ENCODE data around the gene RDH8. TPM values are rescaled to one million over a fixed set of nuclear protein-coding genes. Genes with fewer than 3 reads are reported as not detected.
"Not testable (repeated sequence)": the region's sequence is repeated elsewhere in the genome, so short reads cannot be mapped to it uniquely, and the experiment has no call there.

The RDH8 gene
- total RNA-seq, 1 donor from 2014 or later, result not detected

DNA sequence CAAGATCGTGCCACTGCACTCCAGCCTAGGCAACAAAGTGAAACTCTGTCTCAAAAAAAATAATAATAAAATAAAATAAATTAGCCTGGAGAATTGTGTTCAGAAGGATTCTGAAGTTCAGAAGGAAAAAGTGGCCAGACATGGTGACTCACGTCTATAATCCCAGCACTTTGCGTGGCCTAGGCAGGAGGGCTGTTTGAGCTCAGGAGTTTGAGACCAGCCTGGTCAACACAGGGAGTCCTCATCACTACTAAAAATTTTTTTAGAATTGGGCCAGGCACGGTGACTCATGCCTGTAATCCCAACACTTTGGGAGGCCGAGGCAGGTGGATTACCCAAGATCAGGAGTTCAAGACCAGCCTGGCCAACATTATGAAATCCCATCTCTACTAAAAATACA is 6.0 kb downstream of the RDH8 start:
- TF ChIP-seq, protein P1, sequence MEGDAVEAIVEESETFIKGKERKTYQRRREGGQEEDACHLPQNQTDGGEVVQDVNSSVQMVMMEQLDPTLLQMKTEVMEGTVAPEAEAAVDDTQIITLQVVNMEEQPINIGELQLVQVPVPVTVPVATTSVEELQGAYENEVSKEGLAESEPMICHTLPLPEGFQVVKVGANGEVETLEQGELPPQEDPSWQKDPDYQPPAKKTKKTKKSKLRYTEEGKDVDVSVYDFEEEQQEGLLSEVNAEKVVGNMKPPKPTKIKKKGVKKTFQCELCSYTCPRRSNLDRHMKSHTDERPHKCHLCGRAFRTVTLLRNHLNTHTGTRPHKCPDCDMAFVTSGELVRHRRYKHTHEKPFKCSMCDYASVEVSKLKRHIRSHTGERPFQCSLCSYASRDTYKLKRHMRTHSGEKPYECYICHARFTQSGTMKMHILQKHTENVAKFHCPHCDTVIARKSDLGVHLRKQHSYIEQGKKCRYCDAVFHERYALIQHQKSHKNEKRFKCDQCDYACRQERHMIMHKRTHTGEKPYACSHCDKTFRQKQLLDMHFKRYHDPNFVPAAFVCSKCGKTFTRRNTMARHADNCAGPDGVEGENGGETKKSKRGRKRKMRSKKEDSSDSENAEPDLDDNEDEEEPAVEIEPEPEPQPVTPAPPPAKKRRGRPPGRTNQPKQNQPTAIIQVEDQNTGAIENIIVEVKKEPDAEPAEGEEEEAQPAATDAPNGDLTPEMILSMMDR (IDR thresholded peaks at IDR 0.05; ENCODE audit: insufficient read depth, low read length, poor library complexity, severe bottlenecking), result no peak
- peaks cover under 1% of the 10 kb centered on the region for H3K27me3 ChIP-seq (ENCODE audit: control insufficient read depth, insufficient read depth, low read length)
- no peak for DNase-seq (ENCODE audit: low read depth)

DNA sequence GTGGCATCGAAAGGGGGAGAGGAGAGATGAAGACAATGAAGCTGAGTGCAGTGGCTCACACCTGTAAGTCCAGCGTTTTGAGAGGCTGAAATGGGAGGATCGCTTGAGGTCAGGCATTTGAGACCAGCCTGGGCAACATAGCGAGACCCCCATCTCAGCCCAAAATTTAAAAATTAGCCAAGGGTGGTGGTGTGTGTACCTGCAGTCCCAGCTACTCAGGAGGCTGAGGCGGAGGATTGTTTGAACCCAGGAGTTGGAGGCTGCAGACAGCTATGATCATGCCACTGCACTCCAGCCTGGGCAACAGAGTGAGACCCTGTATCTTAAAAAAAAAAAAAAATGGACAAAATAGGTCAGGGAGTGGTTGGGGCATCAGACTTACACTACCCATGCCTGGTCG is 7.6 kb downstream of the RDH8 start:
- no peak for DNase-seq (ENCODE audit: low read depth)
- Histone ChIP-seq H3K36me3 (ENCODE audit: control insufficient read depth, insufficient read depth, low read length) (no peaks in the 10 kb centered on the region), H3K27me3 (ENCODE audit: control insufficient read depth, insufficient read depth, low read length) (no peaks in the 10 kb centered on the region), H3K4me3 (ENCODE audit: low read depth, low read length) (no peak overlapping the region)
- TF ChIP-seq, protein P1 (IDR thresholded peaks at IDR 0.05; ENCODE audit: insufficient read depth, low read length, poor library complexity, severe bottlenecking), result no peak

More for the DNA sequence above, 6.0 kb downstream of the RDH8 start:
- no peaks in the 10 kb centered on the region for H3K36me3 ChIP-seq (ENCODE audit: control insufficient read depth, insufficient read depth, low read length)
- no peak overlapping the region for H3K4me3 ChIP-seq (ENCODE audit: low read depth, low read length)

DNA sequence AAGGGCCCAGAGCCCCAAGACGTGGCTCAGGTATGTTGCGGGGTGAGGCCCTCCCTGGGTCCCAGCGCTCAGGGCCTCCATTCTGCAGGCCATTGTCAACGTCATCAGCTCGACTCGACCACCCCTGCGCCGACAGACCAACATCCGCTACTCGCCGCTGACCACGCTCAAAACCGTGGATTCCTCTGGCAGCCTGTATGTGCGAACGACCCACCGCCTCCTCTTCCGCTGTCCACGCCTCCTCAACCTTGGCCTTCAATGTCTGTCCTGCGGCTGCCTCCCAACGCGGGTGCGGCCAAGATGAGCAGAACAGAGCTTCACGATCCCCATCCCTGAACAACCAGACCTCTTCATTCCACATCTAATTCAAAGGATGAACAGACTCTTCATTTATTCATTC is 8.2 kb downstream of the RDH8 start:
- no peak for DNase-seq (ENCODE audit: low read depth)
- Histone ChIP-seq H3K36me3 (ENCODE audit: control insufficient read depth, insufficient read depth, low read length) (no peaks in the 10 kb centered on the region), H3K27me3 (ENCODE audit: control insufficient read depth, insufficient read depth, low read length) (no peaks in the 10 kb centered on the region), H3K4me3 (ENCODE audit: low read depth, low read length) (no peak overlapping the region)
- TF ChIP-seq, protein P1 (IDR thresholded peaks at IDR 0.05; ENCODE audit: insufficient read depth, low read length, poor library complexity, severe bottlenecking), result no peak

DNA sequence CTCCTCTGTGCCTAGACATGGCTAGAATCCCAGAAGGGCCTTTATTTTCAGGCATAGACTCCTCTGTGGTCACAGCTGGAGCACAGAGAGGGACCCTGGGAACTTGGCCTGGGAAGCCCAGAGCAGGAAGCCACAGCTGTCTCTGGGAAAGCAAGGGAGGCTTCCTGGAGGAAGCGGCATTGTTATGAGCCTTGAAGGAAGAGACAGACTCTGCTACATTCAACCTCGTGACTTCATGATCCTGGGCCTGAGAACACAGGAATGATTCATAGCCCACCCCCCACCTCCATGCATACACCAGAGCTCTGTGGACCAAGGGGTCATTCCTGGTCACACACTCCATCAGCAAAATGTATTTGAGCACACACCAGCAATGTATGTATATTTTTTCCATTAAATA is 8.6 kb downstream of the RDH8 start:
- DNase-seq (ENCODE audit: low read depth), result no peak
- H3K36me3 ChIP-seq (ENCODE audit: control insufficient read depth, insufficient read depth, low read length), result no peaks in the 10 kb centered on the region
- no peaks in the 10 kb centered on the region for H3K27me3 ChIP-seq (ENCODE audit: control insufficient read depth, insufficient read depth, low read length)
- TF ChIP-seq, protein P1 (IDR thresholded peaks at IDR 0.05; ENCODE audit: insufficient read depth, low read length, poor library complexity, severe bottlenecking), result no peak
- no peak overlapping the region for H3K4me3 ChIP-seq (ENCODE audit: low read depth, low read length)

DNA sequence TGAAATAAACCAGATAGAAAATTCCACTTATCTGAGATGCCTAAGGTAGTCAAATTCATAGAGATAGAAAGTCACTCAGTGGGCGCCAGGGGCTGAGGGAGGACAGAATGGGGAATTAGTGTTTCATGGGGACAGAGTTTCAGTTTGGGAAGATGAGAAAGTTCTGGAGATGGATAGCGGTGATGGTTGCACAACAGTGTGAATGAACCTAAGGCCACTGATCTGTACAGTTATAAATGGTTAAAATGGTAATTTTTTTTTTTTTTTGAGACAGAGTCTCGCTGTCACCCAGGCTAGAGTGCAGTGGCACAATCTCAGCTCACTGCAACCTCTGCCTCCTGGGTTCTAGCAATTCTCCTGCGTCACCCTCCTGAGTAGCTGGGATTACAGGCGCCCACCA is 9.8 kb downstream of the RDH8 start:
- not testable (repeated sequence) for DNase-seq (ENCODE audit: low read depth); H3K4me3 ChIP-seq (ENCODE audit: low read depth, low read length); H3K36me3 ChIP-seq (ENCODE audit: control insufficient read depth, insufficient read depth, low read length); H3K27me3 ChIP-seq (ENCODE audit: control insufficient read depth, insufficient read depth, low read length)

DNA sequence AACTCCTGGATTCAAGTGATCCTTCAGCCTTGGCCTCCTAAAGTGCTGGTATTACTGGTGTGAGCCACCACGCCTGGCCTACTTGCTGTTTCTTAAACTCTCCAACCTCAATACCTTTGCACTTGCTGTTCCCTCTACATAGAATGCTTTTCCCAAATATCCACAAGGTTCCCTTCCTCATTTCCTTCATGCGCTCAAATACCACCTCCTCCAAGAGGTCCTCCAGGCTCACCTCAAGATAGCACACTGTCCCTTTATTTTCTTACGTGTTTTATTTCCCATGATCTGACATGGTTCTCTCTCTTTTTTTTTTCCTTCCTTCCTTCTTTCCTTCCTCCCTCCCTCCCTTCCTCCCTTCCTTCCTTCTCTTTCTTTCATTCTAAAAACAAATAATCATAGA is 13.5 kb downstream of the RDH8 start:
- Histone ChIP-seq H3K4me3 (ENCODE audit: low read depth, low read length) (no peak overlapping the region), H3K27me3 (ENCODE audit: control insufficient read depth, insufficient read depth, low read length) (no peaks in the 10 kb centered on the region), H3K36me3 (ENCODE audit: control insufficient read depth, insufficient read depth, low read length) (no peaks in the 10 kb centered on the region)
- TF ChIP-seq, protein P1 (IDR thresholded peaks at IDR 0.05; ENCODE audit: insufficient read depth, low read length, poor library complexity, severe bottlenecking), result no peak
- DNase-seq (ENCODE audit: low read depth), result no peak
